ENCODE results near the gene BANF2.
A peak's percentile ranks its signal among the peaks of the same experiment; 100 is the strongest.

Gene BANF2

GRCh38 chr20:17671565-17671964, 28.2 kb upstream of the BANF2 start:
- no peaks in the 10 kb centered on the region for H3K9me3 ChIP-seq (ENCODE audit: control insufficient read depth, insufficient read depth, low read length)
- H3K36me3 ChIP-seq (ENCODE audit: insufficient read depth, low read length), result no peaks in the 10 kb centered on the region
- H3K9ac ChIP-seq (ENCODE audit: low read depth, low read length), result no peak overlapping the region
- H3K4me1 ChIP-seq (ENCODE audit: insufficient read depth, low read length), result no peaks in the 10 kb centered on the region

- no peak overlapping the region for H3K9ac ChIP-seq (ENCODE audit: low read depth, low read length)
- peaks cover 5% of the 10 kb centered on the region; the same call in 1 of the 2 replicates for H3K36me3 ChIP-seq (ENCODE audit: insufficient read depth, low read length)
- H3K9me3 ChIP-seq (ENCODE audit: control insufficient read depth, insufficient read depth, low read length), result no peaks in the 10 kb centered on the region
- H3K4me1 ChIP-seq (ENCODE audit: insufficient read depth, low read length), result no peaks in the 10 kb centered on the region
Measured at GRCh38 chr20:17673084-17673483, 26.7 kb upstream of the BANF2 start.

DNA sequence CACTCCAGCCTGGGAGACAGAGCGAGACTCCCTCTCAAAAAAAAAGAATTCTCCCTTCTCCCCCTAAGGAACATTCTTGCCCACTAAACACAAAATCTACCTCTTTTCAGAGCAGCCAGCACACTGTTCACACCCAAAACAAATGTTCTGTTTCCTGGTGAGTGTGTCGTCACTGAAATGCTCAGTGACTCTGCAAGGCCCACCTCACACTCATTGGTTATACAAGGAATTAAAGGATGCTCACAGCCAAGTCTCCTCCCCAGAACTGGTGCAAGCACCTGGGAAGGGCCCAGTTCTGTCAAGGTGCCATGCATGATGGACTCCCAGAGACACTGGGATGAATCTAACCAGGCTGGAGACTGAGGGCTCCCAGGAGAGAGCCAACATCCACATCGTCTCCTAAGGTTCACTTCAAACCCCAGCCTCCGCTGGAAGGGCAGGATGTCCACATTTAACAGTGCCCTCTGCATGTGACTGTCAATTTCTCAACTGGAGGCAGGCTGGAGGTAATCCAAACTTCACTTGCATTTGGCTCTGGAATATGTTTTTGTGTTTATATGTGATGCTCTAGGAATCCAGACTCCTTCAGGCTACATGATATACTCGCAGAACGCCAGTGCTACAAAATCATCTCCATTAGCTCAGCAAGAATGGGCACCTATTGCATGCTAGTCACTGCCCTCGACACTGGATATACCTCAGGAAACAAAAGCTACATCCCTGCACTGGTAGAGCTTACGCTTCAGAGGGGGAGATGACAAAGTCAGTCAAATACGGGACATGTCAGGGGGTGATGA, 24.8 kb upstream of the BANF2 start:
- Histone ChIP-seq H3K9me3 (ENCODE audit: control insufficient read depth, insufficient read depth, low read length) (no peaks in the 10 kb centered on the region), H3K4me1 (ENCODE audit: insufficient read depth, low read length) (peaks cover 7% of the 10 kb centered on the region; the same call in 1 of the 2 replicates), H3K36me3 (ENCODE audit: insufficient read depth, low read length) (peaks cover 6% of the 10 kb centered on the region; the same call in 1 of the 2 replicates), H3K9ac (ENCODE audit: low read depth, low read length) (no peak overlapping the region)

DNA sequence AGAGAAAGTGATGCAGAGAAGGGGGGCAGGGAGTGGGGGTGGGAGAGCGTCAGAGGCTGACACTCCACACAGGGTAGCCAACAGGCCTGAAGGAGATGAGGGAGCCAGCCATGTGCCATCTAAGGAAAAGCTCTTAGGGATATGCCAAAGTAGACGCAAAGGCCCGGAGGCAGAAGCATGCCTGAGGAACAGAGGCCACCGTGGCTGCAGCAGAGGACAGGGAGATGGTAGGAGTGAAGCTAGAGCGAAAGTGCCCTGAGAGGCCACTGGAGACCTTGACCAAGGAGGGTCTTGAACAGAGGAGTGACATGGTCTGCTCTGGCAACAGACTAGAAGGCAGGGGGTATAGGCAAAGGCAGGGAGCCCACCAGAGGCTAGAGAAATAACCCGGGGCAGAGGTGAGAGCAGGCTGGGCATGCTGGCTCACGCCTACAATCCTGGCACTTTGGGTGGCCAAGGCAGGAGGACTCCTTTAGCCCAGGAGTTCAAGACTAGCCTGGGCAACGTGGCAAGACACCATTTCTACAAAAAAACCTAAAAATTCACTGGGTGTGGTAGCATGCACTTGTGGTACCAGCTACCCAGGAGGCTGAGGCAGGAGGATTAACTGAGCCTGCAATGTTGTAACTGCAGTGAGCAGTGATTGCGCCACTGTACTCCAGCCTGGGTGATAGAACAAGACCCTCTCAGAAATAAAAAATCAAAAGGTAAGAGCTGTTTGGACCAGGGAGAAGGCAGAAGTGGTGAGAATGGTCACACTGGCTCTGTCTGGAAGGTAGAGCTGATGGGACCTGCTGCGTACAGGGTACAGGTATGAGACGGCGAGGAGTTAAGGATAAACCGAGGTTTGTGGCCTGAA, 24.0 kb upstream of the BANF2 start:
- H3K4me1 ChIP-seq (ENCODE audit: insufficient read depth, low read length), result peaks cover 10% of the 10 kb centered on the region; the same call in 1 of the 2 replicates

DNA sequence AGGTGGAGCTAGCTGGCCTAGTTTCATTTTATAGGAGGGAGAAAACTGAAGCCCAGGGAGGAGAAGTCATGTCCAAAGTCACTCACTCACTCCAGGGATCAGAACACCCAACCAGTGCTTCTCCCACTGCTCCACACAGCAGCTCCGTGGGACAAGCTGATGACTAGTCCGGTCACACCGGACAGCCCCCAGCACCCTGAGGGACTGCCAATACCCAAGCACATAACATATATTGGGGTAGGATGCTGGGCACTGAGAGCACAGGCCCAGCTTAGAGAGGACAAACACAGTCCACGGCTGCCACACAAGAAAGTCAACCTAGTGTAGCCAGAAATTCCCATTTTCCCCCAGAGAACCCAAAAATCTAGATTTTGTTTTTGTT, 23.4 kb upstream of the BANF2 start:
- Histone ChIP-seq H3K36me3 (ENCODE audit: insufficient read depth, low read length) (peaks cover 6% of the 10 kb centered on the region; the same call in 1 of the 2 replicates), H3K4me1 (ENCODE audit: insufficient read depth, low read length) (peaks cover 10% of the 10 kb centered on the region; the same call in 1 of the 2 replicates), H3K9me3 (ENCODE audit: control insufficient read depth, insufficient read depth, low read length) (no peaks in the 10 kb centered on the region)

More for the DNA sequence above, 24.0 kb upstream of the BANF2 start:
- Histone ChIP-seq H3K9ac (ENCODE audit: low read depth, low read length) (no peak overlapping the region), H3K36me3 (ENCODE audit: insufficient read depth, low read length) (peaks cover 6% of the 10 kb centered on the region; the same call in 1 of the 2 replicates), H3K9me3 (ENCODE audit: control insufficient read depth, insufficient read depth, low read length) (no peaks in the 10 kb centered on the region)

DNA sequence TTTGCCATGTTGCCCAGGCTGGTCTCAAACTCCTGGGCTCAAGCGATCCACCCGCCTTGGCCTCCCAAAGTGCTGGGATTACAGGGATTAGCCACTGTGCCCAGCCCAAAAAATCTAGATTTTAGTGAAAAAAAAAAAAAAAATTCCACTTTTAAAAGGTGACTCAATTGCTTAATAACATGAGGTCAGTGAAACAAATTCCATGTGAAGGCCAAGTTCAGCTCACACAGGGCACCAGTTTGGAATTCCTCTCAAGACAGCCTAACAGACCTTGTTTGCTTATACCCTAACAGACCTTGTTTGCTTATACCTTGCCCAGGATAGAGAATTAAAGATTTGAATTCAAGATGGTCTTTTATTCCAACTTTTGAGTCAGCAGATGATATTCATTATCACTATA, 22.8 kb upstream of the BANF2 start:
- H3K36me3 ChIP-seq (ENCODE audit: insufficient read depth, low read length), result peaks cover 6% of the 10 kb centered on the region; the same call in 1 of the 2 replicates

More for the DNA sequence above, 23.4 kb upstream of the BANF2 start:
- no peak overlapping the region for H3K9ac ChIP-seq (ENCODE audit: low read depth, low read length)

DNA sequence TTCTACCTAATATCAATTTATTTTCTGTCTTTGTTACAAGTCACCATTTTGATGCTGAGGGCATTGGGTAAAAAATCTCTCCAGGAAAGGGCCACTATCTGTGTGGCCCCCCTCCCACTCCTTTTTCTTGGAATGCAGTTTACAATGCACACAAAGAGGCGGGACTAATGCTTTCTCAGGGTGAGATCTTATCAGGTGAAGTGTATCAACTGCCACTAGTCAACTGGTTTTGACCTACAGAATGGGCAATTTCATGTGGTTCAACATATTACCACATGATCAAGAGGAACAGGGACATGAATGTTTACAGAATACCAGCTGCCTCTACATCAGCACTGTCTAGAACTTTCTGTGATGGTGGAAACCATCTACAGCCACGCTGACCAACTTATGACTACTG, 21.5 kb upstream of the BANF2 start:
- peaks cover 10% of the 10 kb centered on the region; the same call in 1 of the 2 replicates for H3K4me1 ChIP-seq (ENCODE audit: insufficient read depth, low read length)
- H3K9ac ChIP-seq (ENCODE audit: low read depth, low read length), result no peak overlapping the region
- no peaks in the 10 kb centered on the region for H3K9me3 ChIP-seq (ENCODE audit: control insufficient read depth, insufficient read depth, low read length)
- peaks cover 6% of the 10 kb centered on the region; the same call in 1 of the 2 replicates for H3K36me3 ChIP-seq (ENCODE audit: insufficient read depth, low read length)

More for the DNA sequence above, 22.8 kb upstream of the BANF2 start:
- H3K9me3 ChIP-seq (ENCODE audit: control insufficient read depth, insufficient read depth, low read length), result no peaks in the 10 kb centered on the region
- H3K9ac ChIP-seq (ENCODE audit: low read depth, low read length), result no peak overlapping the region
- peaks cover 10% of the 10 kb centered on the region; the same call in 1 of the 2 replicates for H3K4me1 ChIP-seq (ENCODE audit: insufficient read depth, low read length)

GRCh38 chr20:17678886-17679285, 20.9 kb upstream of the BANF2 start:
- peaks cover 10% of the 10 kb centered on the region; the same call in 1 of the 2 replicates for H3K4me1 ChIP-seq (ENCODE audit: insufficient read depth, low read length)
- H3K9ac ChIP-seq (ENCODE audit: low read depth, low read length), result no peak overlapping the region
- peaks cover 6% of the 10 kb centered on the region; the same call in 1 of the 2 replicates for H3K36me3 ChIP-seq (ENCODE audit: insufficient read depth, low read length)
- H3K9me3 ChIP-seq (ENCODE audit: control insufficient read depth, insufficient read depth, low read length), result no peaks in the 10 kb centered on the region

DNA sequence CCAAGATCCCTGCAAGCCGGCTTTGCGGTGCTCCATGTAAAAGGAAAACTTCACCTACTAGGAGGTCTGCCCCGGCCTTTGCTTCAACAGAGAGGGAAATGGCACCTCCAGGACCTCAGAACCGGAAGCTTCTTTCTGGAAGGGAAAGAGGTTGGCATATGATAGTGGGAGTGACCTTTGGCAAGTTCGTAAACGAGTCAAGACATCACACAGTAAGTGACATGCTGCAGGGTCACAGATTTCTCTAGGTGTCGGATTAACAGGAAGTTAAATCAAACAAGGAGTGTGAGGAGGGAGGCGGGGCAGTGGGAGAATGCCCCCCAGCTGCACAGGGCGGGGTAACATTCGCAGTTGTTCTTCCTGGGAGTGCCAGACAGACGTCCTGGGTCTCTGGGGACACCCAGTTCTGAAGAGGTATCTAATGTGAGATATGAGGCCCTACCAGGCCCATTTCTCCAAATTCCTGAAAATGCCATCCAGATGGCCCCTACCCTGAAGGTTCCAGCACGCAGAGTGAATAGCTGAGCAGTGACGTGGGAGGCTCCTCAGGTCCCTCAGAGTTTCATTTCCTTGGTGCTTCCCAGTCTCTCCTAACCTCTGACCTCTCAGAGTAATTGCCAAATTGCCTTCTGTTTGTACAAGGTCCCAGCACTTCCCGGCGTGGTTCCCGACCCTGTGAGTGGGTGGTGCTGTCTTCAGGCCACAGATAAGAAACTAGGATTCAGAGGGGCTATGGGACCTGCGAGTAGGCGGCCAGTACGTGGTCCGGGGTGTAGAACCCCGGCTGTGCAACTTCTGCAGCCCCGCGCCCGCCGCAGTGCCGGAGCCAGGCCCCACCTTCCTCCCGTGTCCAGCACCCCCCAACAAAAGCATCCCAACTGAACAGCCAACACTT, 19.6 kb upstream of the BANF2 start:
- no peaks in the 10 kb centered on the region for H3K9me3 ChIP-seq (ENCODE audit: control insufficient read depth, insufficient read depth, low read length)
- H3K4me1 ChIP-seq (ENCODE audit: insufficient read depth, low read length), result peaks cover 10% of the 10 kb centered on the region; the same call in 1 of the 2 replicates
- H3K36me3 ChIP-seq (ENCODE audit: insufficient read depth, low read length), result peaks cover 6% of the 10 kb centered on the region; the same call in 1 of the 2 replicates
- peak overlapping the region; percentile 79 for H3K9ac ChIP-seq (ENCODE audit: low read depth, low read length)

GRCh38 chr20:17680836-17681725, 18.7 kb upstream of the BANF2 start:
- H3K36me3 ChIP-seq (ENCODE audit: insufficient read depth, low read length), result peaks cover 6% of the 10 kb centered on the region; the same call in 1 of the 2 replicates
- H3K9ac ChIP-seq (ENCODE audit: low read depth, low read length), result peak overlapping the region; percentile 79
- H3K4me1 ChIP-seq (ENCODE audit: insufficient read depth, low read length), result peaks cover 10% of the 10 kb centered on the region; the same call in 1 of the 2 replicates
- no peaks in the 10 kb centered on the region for H3K9me3 ChIP-seq (ENCODE audit: control insufficient read depth, insufficient read depth, low read length)

DNA sequence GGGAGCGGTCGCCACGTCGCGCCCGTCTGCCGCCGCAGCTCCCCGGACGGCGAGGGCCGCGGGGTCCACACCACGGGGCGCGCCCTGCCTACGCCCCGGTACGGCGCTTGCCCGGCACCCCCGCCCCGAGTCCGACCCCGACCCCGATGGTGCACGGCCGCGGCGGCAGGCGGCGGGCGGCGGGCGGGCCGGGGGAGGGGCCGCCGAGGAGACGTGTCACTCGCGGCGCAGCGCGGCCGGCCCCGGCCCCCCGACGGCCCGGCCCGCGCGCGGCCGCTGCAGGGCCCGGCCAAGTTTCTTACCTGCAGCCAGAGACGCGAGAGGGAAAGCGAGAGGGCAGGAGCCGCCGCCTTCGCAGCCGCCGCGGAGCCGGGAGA, 18.1 kb upstream of the BANF2 start:
- H3K9me3 ChIP-seq (ENCODE audit: control insufficient read depth, insufficient read depth, low read length), result no peaks in the 10 kb centered on the region
- peaks cover 6% of the 10 kb centered on the region; the same call in 1 of the 2 replicates for H3K36me3 ChIP-seq (ENCODE audit: insufficient read depth, low read length)
- peak overlapping the region; percentile 79 for H3K9ac ChIP-seq (ENCODE audit: low read depth, low read length)
- H3K4me1 ChIP-seq (ENCODE audit: insufficient read depth, low read length), result peaks cover 10% of the 10 kb centered on the region; the same call in 1 of the 2 replicates

DNA sequence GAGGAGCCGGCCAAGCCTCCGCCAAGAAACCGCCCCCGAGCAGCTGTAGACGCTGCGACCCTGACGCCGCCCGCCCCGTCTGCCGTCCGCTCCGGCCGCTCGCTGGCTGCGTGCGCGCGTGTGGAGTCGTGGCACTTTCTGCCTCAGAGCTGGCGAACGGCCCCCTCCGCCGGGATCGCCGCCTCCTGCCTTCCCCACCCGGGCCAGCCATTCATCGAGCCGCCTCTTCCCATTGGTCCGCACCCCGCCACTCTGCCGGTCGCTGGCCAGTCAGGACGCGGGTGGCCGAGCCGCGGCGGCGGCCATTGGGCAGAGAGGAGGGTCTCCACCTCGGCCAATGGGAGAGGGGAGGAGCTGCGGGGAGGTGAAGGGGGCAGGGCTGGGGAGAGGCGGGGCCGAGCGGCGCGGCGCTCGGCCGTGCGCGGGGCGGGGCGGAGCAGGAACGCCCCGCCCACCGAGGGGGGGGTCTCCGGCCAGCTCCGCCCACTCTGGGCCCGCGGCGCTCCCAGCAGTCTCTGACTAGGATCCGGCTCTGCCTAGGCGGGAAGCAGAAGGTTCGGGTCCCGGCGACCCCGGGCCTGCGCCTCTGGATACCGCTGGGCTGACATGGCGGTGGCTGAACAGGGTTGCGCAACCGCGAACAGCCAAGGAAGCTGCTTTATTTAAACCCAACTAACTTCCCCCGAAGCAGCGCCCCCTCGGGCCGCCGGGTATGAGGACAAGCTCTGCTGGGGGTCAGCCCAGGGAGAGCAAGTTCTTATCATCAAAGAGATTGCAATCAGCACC, 17.5 kb upstream of the BANF2 start, which contains the start of gene RRBP1:
RRBP1 (minus strand) TSS at position 140 of the 786 bp plus-strand sequence. CDS start 21,735 bp downstream, outside the sequence.
- Histone ChIP-seq H3K9me3 (ENCODE audit: control insufficient read depth, insufficient read depth, low read length) (no peaks in the 10 kb centered on the region), H3K36me3 (ENCODE audit: insufficient read depth, low read length) (peaks cover 6% of the 10 kb centered on the region; the same call in 1 of the 2 replicates), H3K9ac (ENCODE audit: low read depth, low read length) (peak within 1 kb of the TSS; percentile 79), H3K4me1 (ENCODE audit: insufficient read depth, low read length) (peaks cover 10% of the 10 kb centered on the region; the same call in 1 of the 2 replicates)
